ENCODE data around the gene WDR59. TPM values are rescaled to one million over a fixed set of nuclear protein-coding genes. Genes with fewer than 3 reads are reported as not detected.

Gene WDR59
- polyA plus RNA-seq, 1 donor (not counting 4 experiments of a cell fraction or from before 2014, with no cell fraction given) = 59.7 TPM

- Histone ChIP-seq H3K4me3 (ENCODE audit: control insufficient read depth in 2 of 3, extremely low read depth in 1 of 3, insufficient read depth in 2 of 3, low read depth in 1 of 3, low read length in 3 of 3) (no peak overlapping the region), H3K9me3 (ENCODE audit: control insufficient read depth, low read depth, low read length) (no peaks in the 10 kb centered on the region), H3K4me2 (ENCODE audit: control insufficient read depth, extremely low read depth, insufficient read depth, low read depth, low read length) (no peak overlapping the region), H3K27ac (ENCODE audit: control insufficient read depth, insufficient read depth, low read length) (no peak overlapping the region), H3K9me1 (ENCODE audit: control insufficient read depth, extremely low read depth, insufficient read depth, low read length) (no peaks in the 10 kb centered on the region), H3K27me3 (ENCODE audit: control insufficient read depth, extremely low read depth, insufficient read depth, low read length) (no peaks in the 10 kb centered on the region), H3K4me1 (ENCODE audit: control insufficient read depth, extremely low read depth, insufficient read depth, low read length) (no peaks in the 10 kb centered on the region), H3K79me2 (ENCODE audit: control insufficient read depth, insufficient read depth, low read length) (no peaks in the 10 kb centered on the region), H3K36me3 (ENCODE audit: control insufficient read depth in 2 of 2, extremely low read depth in 1 of 2, insufficient read depth in 2 of 2, low read length in 2 of 2) (no peaks in the 10 kb centered on the region), H3K9ac (ENCODE audit: control insufficient read depth, extremely low read depth, insufficient read depth, low read length) (no peak overlapping the region), H4K20me1 (ENCODE audit: control insufficient read depth, extremely low read depth, insufficient read depth, low read length) (no peaks in the 10 kb centered on the region), H2AFZ (ENCODE audit: control insufficient read depth, low read length) (no peak overlapping the region)
- FAIRE-seq = no peak
- DNase-seq (ENCODE audit: low read depth, low spot score) = no peak
- dilution Hi-C loops (cut with MboI; ENCODE audit: extremely low pct_ligation_motif_present, low sequenced_read_pairs) = no loop called here
- TF ChIP-seq CTCF (optimal IDR thresholded peaks at IDR 0.05 in 1 of 3, IDR thresholded peaks at IDR 0.05 in 1 of 3, conservative IDR thresholded peaks at IDR 0.05 in 1 of 3; ENCODE audit: extremely low read depth in 1 of 3, insufficient read depth in 2 of 3, low read length in 3 of 3) = no peak
- no peak for TF ChIP-seq EZH2 (IDR thresholded peaks at IDR 0.05; ENCODE audit: low read length)
Observed at GRCh38 chr16:74852500-74852875, 132.4 kb downstream of the WDR59 start.

GRCh38 chr16:74850027-74850426 is 134.9 kb downstream of the WDR59 start:
- dilution Hi-C loops (cut with MboI; ENCODE audit: extremely low pct_ligation_motif_present, low sequenced_read_pairs) = no loop called here
- no peak for FAIRE-seq
- H3K4me1 ChIP-seq (ENCODE audit: control insufficient read depth, extremely low read depth, insufficient read depth, low read length) = no peaks in the 10 kb centered on the region

More at GRCh38 chr16:74850027-74850426, 134.9 kb downstream of the WDR59 start:
- no peak overlapping the region for H2AFZ ChIP-seq (ENCODE audit: control insufficient read depth, low read length)
- H4K20me1 ChIP-seq (ENCODE audit: control insufficient read depth, extremely low read depth, insufficient read depth, low read length) = no peaks in the 10 kb centered on the region
- H3K9me3 ChIP-seq (ENCODE audit: control insufficient read depth, low read depth, low read length) = no peaks in the 10 kb centered on the region
- H3K9me1 ChIP-seq (ENCODE audit: control insufficient read depth, extremely low read depth, insufficient read depth, low read length) = no peaks in the 10 kb centered on the region
- no peak for TF ChIP-seq EZH2 (IDR thresholded peaks at IDR 0.05; ENCODE audit: low read length)
- no peak for TF ChIP-seq CTCF (optimal IDR thresholded peaks at IDR 0.05 in 1 of 3, IDR thresholded peaks at IDR 0.05 in 1 of 3, conservative IDR thresholded peaks at IDR 0.05 in 1 of 3; ENCODE audit: extremely low read depth in 1 of 3, insufficient read depth in 2 of 3, low read length in 3 of 3)
- H3K27ac ChIP-seq (ENCODE audit: control insufficient read depth, insufficient read depth, low read length) = no peak overlapping the region
- no peak overlapping the region for H3K4me2 ChIP-seq (ENCODE audit: control insufficient read depth, extremely low read depth, insufficient read depth, low read depth, low read length)
- no peak overlapping the region for H3K9ac ChIP-seq (ENCODE audit: control insufficient read depth, extremely low read depth, insufficient read depth, low read length)
- no peaks in the 10 kb centered on the region for H3K36me3 ChIP-seq (ENCODE audit: control insufficient read depth in 2 of 2, extremely low read depth in 1 of 2, insufficient read depth in 2 of 2, low read length in 2 of 2)
- DNase-seq (ENCODE audit: low read depth, low spot score) = no peak
- H3K79me2 ChIP-seq (ENCODE audit: control insufficient read depth, insufficient read depth, low read length) = no peaks in the 10 kb centered on the region
- H3K4me3 ChIP-seq (ENCODE audit: control insufficient read depth in 2 of 3, extremely low read depth in 1 of 3, insufficient read depth in 2 of 3, low read depth in 1 of 3, low read length in 3 of 3) = no peak overlapping the region
- no peaks in the 10 kb centered on the region for H3K27me3 ChIP-seq (ENCODE audit: control insufficient read depth, extremely low read depth, insufficient read depth, low read length)

Data from keratinocyte (primary cell).